ENCODE data around the gene SEMA5A. TPM values are rescaled to one million over a fixed set of nuclear protein-coding genes. Genes with fewer than 3 reads are reported as not detected.

SEMA5A gene
- polyA plus RNA-seq, 1 experiment, result 98.4 TPM

DNA sequence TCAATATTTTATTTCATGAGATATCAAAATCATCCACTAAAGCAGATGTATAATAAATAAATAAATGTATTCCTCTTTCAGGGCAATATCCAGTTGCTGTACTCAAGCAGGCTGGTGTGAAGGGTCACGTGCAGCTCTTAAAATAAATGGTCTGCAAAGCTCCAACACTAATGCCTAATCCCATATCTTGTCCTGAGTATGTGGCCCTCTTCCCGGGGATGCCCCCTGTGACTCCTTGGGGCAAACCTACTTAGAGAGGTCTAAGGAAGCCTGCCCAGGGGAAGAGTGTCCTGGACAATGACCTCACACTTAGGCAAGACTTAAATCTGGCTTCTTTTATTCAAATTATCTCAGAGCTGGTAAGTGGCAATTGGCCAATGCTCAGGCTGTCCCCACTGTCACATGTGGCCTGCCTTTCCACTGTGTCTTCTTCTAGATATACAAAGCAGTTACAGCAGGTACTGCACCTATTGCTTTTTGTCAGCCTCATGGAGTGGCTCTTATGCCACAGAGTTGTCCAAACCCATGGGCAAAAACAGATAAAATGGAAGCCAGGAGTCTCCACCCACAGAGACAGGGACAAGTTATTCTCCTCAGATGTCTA is 55.3 kb downstream of the SEMA5A start:
- CTCF ChIA-PET, result no interaction called here
- POLR2A ChIA-PET, result no interaction called here
- no peak for TF ChIP-seq CTCF (IDR thresholded peaks at IDR 0.05; ENCODE audit: insufficient read depth, low read depth, low read length)

GRCh38 chr5:9483779-9484178 is 62.1 kb downstream of the SEMA5A start:
- no peak overlapping the region for H3K4me3 ChIP-seq (ENCODE audit: low read depth, low read length)
- ChIA-PET CTCF (interaction anchor here (0.7 to 1.4 kb wide), 5 partner anchors 8 to 60 kb away, joined by 3 to 7 read pairs (median 3); no protein-coding TSS in a partner anchor), POLR2A (no interaction called here)
- TF ChIP-seq CTCF (IDR thresholded peaks at IDR 0.05; ENCODE audit: insufficient read depth, low read depth, low read length), result no peak
- H3K36me3 ChIP-seq (ENCODE audit: control insufficient read depth, insufficient read depth, low read length), result no peaks in the 10 kb centered on the region
- no peak for DNase-seq (ENCODE audit: low read depth)
- H3K27me3 ChIP-seq (ENCODE audit: control insufficient read depth, insufficient read depth, low read length), result no peaks in the 10 kb centered on the region

More for the DNA sequence above, 55.3 kb downstream of the SEMA5A start:
- no peak for DNase-seq (ENCODE audit: low read depth)
- Histone ChIP-seq H3K36me3 (ENCODE audit: control insufficient read depth, insufficient read depth, low read length) (no peaks in the 10 kb centered on the region), H3K27me3 (ENCODE audit: control insufficient read depth, insufficient read depth, low read length) (no peaks in the 10 kb centered on the region), H3K4me3 (ENCODE audit: low read depth, low read length) (no peak overlapping the region)

GRCh38 chr5:9483243-9483642 is 62.6 kb downstream of the SEMA5A start:
- no peaks in the 10 kb centered on the region for H3K36me3 ChIP-seq (ENCODE audit: control insufficient read depth, insufficient read depth, low read length)
- no peaks in the 10 kb centered on the region for H3K27me3 ChIP-seq (ENCODE audit: control insufficient read depth, insufficient read depth, low read length)
- DNase-seq (ENCODE audit: low read depth), result no peak
- no peak for TF ChIP-seq CTCF (IDR thresholded peaks at IDR 0.05; ENCODE audit: insufficient read depth, low read depth, low read length)
- ChIA-PET POLR2A (no interaction called here), CTCF (interaction anchor here (0.9 to 1.4 kb wide), 3 partner anchors 9 to 61 kb away, joined by 3 to 7 read pairs (median 3); no protein-coding TSS in a partner anchor)
- H3K4me3 ChIP-seq (ENCODE audit: low read depth, low read length), result no peak overlapping the region

DNA sequence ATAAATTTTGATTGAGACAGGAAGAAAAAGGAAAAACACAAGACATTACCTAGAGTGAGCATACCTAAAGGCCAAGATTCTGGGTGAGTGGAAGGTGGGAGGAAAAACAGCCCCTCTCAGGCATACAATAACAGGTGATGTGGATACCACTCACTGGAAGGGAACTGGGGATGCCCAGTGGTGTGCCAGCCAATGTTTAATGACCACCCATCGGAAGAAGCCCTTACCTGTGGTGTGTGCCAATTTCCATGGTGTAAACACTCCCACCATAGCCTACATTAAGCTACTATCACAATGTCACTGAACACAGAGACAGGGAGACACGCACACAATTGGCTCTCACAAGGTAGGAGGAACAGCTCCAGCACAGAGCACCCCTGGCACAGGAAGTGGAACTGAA is 63.5 kb downstream of the SEMA5A start:
- ChIA-PET POLR2A (interaction anchor here (0.6 kb wide), 1 partner anchor 66 kb away, joined by 6 read pairs; no protein-coding TSS in a partner anchor), CTCF (no interaction called here)
- Histone ChIP-seq H3K4me3 (ENCODE audit: low read depth, low read length) (no peak overlapping the region), H3K27me3 (ENCODE audit: control insufficient read depth, insufficient read depth, low read length) (no peaks in the 10 kb centered on the region), H3K36me3 (ENCODE audit: control insufficient read depth, insufficient read depth, low read length) (no peaks in the 10 kb centered on the region)
- no peak for TF ChIP-seq CTCF (IDR thresholded peaks at IDR 0.05; ENCODE audit: insufficient read depth, low read depth, low read length)
- no peak for DNase-seq (ENCODE audit: low read depth)

- ChIA-PET CTCF (interaction anchor here (1.3 kb wide), 1 partner anchor 118 kb away, joined by 4 read pairs; no protein-coding TSS in a partner anchor), POLR2A (no interaction called here)
- H3K4me3 ChIP-seq (ENCODE audit: low read depth, low read length), result no peak overlapping the region
- no peak for DNase-seq (ENCODE audit: low read depth)
- H3K27me3 ChIP-seq (ENCODE audit: control insufficient read depth, insufficient read depth, low read length), result no peaks in the 10 kb centered on the region
- no peak for TF ChIP-seq CTCF (IDR thresholded peaks at IDR 0.05; ENCODE audit: insufficient read depth, low read depth, low read length)
- no peaks in the 10 kb centered on the region for H3K36me3 ChIP-seq (ENCODE audit: control insufficient read depth, insufficient read depth, low read length)
These were observed 65.4 kb downstream of the SEMA5A start for GRCh38 chr5:9480499-9480898.

Data from BJ (cell line).